NCI-H187 treated with DMSO at 0.1 percent for 48 hours (cell line): ENCODE measurements around the gene RCOR2.

ENCODE experiments used
- DNase-seq: peaks from one replicate; lab custom pipeline; 2025; lab: John Stamatoyannopoulos, UW

Gene RCOR2

DNA sequence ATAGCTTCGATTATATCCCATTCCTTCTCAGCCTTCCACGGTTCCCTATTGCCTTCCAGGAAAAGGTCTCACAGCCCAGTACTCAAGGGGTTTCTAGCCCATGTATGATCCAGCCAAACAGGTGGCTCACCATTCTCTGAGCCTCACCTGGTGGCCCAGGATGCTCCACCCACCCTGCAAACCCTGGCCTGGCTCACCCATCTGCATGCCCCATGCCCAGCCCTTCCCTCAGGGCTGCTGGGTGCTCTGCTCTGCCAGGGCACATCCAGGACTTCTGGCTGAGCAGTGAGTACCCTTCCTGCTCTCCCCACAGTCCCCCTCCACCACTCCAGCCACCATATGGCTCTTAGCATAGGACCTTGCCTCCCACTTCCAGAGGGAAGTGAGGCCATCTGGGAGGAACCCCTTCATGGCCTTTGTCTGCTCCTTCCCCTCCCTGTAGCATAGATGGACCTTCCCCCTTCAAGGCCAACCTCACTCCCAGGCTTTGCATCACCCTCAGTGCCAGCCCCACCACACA, 5.8 kb upstream of the RCOR2 start:
- DNase-seq, result no peak

DNA sequence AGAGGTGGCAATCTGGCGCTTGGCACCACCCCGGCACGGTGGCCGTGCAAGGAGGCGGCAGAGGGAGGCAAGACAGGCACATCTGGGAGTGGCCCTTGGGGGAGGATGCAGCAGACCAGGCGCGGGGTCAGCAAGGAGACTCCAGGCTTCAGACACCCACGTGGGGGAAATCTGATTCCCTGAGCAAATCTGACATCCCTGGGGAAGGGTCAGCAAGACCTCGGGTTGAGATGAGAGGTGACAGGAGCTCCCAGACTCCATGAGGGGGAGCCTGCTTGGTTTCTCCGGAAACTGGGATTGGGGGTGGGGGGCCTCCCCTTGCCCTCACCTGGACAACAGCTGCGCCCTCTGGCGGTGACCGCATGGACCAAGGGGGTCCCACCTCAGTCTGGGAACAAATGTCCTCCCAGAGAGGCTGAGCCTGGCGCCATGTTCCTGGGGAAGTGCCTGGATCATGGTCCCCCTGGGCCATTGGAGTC, 4.0 kb upstream of the RCOR2 start:
- DNase-seq, result no peak

DNA sequence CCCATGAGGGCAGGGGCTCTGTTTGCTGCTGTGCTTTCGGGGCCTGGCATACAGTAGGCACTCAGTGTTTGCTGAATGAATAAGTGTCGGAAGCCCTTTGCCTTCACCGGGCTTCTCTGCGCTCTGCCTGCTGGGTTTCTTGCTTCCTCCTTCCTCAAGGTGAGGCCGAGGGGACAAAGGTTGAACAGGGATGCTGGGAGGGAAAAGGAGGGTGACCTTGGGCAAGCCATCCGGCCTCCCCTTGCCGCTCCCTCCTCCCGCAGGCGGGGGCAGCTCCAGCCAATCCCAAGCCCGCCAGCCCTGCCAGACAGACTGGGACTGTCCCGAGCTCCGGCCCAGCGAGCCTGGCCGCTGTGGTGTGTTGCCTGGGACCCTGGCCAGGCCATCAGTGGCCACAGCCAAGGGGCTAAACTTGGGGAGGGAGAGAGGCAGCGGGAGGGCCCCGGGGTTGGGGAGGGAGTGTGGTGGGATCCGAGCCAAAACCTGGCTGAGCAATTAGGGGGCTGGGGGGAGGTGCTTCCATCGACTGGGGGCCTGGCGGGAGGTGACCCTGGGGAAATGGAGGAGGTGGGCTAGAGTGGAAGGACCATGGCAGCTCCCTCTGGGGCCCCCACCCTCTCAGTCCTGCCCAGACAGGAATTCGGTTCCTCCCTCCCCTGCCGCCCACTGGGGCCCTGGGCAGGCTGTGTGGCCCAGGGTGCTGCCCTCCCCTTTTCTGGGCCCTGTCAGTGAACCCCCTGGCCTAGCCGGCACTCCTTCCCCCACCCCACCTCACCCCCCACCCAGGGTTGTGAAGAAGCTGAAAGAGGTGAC, 3.4 kb upstream of the RCOR2 start:
- no peak for DNase-seq

- DNase-seq, result no peak
These were observed 2.5 kb upstream of the RCOR2 start for GRCh38 chr11:63919267-63920125.

DNA sequence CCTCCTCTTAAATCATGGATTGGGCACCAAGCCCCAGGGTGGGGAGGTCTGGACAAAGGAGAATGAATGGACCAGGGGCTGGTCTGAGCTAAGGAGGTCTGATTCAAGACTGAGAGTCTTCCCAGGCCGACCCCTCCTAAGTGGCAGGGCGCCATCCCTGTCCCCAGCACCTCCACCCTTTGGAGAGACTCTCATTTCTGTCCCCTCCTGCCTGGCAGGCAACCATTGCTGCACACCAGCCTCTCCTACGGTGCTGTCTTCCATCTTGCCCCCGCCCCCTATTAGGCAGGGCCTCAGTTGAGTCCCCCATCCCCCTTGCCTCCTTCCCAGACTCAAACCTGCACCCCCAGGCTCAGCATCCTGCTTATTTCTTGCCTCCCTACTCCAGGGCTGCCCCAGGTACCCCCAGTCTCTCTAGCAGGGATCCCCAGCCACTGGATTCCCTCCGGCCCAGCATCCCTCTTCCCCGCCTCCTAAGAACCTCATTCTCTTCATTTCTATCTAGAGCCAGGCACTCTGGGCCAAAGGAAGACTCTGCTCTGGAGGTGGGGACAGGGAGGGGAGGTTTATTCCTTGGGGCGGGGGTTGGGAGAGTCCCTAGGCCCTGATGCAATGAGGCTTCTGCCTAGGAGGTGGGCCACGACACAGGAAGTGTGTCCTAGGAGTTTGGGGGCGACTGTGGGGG, 1.7 kb upstream of the RCOR2 start:
- no peak for DNase-seq

DNA sequence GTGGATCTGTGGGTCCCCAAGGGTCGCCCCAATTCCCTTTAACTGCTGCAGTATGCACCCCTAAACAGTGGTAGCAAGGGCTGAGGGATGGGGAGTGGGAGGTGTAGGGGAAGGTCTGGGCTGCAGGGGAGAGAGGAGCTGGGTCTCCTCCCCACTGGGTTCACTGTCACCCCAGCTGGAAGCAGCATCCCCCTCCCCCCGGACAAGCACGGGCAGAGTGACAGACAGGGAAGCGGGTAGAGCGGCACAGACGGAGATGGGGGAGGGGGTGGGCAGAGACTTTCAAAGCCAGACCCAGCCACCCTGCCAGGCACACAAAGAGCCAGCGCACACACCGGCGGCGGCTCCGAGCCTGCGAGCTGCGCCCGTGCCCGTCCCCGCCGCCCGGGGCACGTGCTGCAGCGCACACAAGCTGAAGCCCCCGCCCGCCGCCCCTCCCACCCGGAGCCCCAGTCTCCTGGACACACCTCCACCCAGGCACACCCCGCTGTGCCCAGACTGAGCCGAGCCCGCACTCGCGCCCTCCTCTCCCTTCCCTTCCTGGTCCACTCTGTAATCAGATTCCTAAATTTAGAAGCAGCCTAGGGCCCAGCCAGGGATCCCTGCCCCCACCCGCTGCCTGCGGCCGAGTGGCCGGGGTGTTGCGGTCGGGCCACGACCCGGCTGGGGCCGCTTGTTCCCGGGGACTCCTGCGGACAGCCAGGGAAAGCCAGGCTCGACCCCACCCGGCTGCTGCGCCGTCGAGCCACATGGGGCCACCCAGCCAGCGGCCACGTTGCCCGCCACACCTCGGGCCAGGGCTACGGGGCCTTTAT, 935 bp upstream of the RCOR2 start:
- peak; percentile 9 for DNase-seq

GRCh38 chr11:63915961-63916836, 765 bp downstream of the RCOR2 start:
- no peak for DNase-seq

- DNase-seq, result no peak
These were observed 1.9 kb downstream of the RCOR2 start for GRCh38 chr11:63914896-63915691.

- no peak for DNase-seq
These were observed 2.8 kb downstream of the RCOR2 start for GRCh38 chr11:63913866-63914830.

- no peak for DNase-seq
These were observed 4.3 kb downstream of the RCOR2 start for GRCh38 chr11:63912678-63913077.

DNA sequence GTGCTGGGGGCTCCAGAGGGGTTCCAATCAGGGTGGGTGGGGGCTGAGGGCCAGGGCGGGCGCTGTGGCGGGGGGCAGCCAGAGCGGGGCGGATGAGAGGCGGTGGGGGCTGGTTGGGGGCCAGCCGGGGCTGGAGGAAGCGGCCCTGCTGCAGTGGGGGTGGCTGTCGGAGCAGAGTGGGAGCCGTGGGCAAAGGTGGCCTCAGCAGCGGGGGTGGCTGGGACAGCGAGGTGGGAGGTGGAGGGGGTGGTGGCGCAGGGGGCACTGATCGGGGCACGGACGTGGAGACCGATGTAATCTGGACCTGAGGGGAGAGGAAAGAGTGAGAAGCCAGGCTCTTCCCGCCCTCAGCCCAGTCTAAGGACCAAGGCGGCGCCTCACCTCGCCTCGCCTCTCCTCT, 5.1 kb downstream of the RCOR2 start:
- DNase-seq, result no peak

- DNase-seq, result no peak
These were observed 5.5 kb downstream of the RCOR2 start for GRCh38 chr11:63911440-63911839.

DNA sequence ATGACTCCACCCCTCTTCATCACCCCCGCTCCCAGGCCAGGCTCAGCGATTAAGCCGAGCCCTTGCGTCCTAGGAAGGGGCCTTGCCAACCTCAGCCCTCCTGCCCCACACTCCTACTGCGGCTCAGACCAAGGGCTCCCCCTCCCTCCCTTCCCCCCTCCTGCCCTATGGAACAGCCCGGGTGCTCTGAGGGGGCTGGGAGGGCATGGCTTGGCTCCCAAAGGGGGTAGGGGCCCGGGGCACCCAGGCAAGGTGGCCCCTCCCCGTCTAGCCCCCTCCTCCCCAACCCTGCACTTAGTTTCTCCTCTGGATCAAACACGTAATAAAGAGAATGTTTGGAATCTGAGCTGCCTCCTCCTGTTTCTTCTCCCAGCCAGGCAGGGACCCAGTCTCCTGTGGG, 6.3 kb downstream of the RCOR2 start:
- DNase-seq, result no peak

DNA sequence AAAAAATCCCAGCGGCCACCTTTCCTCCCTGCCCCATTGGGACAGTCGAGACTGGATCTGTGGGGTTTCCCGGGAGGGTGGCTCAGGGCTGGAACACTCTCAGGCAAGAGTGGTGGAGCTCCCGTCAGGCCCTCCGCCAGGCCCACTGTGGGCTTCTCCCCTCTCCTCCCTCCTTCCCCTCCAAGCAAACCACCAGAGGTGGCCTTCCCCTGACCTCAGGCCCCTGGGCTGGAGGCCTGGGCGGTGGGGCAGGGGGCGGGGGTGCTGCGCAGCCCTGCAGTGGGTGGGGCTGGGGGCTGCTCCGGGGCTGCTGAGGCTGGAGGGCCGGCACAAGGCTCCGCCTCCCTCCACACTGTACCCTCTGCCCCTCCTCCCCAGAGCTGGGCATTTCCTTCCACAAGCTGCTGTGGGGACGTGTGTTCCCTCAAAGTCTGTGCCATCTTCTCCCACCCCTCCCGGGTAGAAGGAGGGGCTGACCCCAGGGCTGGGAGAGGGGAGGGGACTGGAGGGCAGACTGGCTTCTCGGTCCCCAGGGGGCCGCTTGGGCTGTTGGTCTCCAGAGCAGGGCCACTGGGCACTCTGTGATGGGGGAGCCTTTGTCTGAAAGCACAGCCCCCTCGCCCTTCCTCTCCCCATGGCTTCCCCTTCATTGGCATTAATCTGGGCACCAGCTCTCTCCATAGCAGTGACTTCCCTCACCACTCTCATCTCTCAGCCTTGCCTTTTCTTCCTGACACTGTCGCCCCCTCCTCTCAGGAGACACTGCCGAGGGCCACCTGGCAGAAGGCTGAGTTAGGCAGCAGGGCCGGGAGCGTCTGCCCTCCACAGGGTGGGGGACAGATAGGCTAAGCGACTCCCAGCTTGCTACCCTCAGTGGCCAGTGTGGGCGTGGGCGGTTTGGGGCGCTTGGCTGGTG, 7.1 kb downstream of the RCOR2 start:
- DNase-seq, result no peak

- no peak for DNase-seq
These were observed 8.1 kb downstream of the RCOR2 start for GRCh38 chr11:63908631-63909401.

- no peak for DNase-seq
These were observed 9.0 kb downstream of the RCOR2 start for GRCh38 chr11:63907808-63908530.
